ENCODE data around the gene SLC9A9.

The SLC9A9 gene

DNA sequence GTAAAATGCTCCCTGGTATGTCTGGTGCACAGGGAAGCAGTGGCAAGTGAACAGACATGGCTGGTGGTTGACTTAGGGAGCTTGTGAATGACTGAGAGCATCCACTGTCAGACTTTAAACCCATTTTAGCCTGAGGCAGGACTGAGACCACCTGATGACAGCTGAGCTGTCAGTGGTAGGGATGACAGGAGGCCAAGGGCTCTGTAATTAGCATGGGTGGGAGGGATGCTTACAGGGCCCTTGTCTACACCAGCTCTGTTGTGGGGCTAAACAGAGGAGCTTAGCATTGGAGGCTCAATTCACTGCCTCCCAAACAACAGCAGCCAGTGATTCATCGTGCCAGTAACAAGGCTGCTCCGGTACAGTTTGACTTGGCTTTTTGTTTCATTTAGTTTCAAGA is 559.3 kb downstream of the SLC9A9 start:
- H2BK12ac ChIP-seq (ENCODE audit: low read length): no peak overlapping the region
- H3K18ac ChIP-seq (ENCODE audit: low read length): no peak overlapping the region
- H3K4me2 ChIP-seq (ENCODE audit: low read length): no peak overlapping the region
- H3K27ac ChIP-seq (ENCODE audit: low read depth, low read length): no peak overlapping the region
- H3K79me1 ChIP-seq (ENCODE audit: low read length): no peaks in the 10 kb centered on the region
- H3K4ac ChIP-seq (ENCODE audit: low read depth, low read length): no peak overlapping the region
- H3K27me3 ChIP-seq (ENCODE audit: insufficient read depth, low read length): no peaks in the 10 kb centered on the region
- H3K36me3 ChIP-seq (ENCODE audit: control insufficient read depth in 1 of 2, insufficient read depth in 2 of 2, low read length in 2 of 2): no peaks in the 10 kb centered on the region
- no peak overlapping the region for H3K4me3 ChIP-seq (ENCODE audit: low read depth, low read length)
- H2BK120ac ChIP-seq (ENCODE audit: insufficient read depth, low read length, poor library complexity): no peak overlapping the region
- H3K9ac ChIP-seq (ENCODE audit: low read length): no peak overlapping the region
- H4K91ac ChIP-seq (ENCODE audit: low read depth, low read length): no peak overlapping the region
- no peaks in the 10 kb centered on the region for H3K4me1 ChIP-seq (ENCODE audit: control insufficient read depth in 1 of 2, insufficient read depth in 2 of 2, low read length in 2 of 2)
- no peak overlapping the region for H3K14ac ChIP-seq (ENCODE audit: low read length)
- H2AK5ac ChIP-seq (ENCODE audit: low read length): no peak overlapping the region
- no CpG with 5 or more reads among the region's 2 CpGs for WGBS (ENCODE audit: extremely low coverage, insufficient coverage, insufficient read length)
- H4K12ac ChIP-seq (ENCODE audit: low read depth, low read length): no peak overlapping the region
- no peak overlapping the region for H2AFZ ChIP-seq (ENCODE audit: insufficient read depth, low read length, poor library complexity)
- H2BK5ac ChIP-seq (ENCODE audit: low read depth, low read length, poor library complexity): no peak overlapping the region
- no peaks in the 10 kb centered on the region for H3K9me3 ChIP-seq (ENCODE audit: insufficient read depth, low read depth, low read length)
- no peak overlapping the region for H4K8ac ChIP-seq (ENCODE audit: low read depth, low read length)
- DNase-seq: no peak
- no peak overlapping the region for H3K23ac ChIP-seq (ENCODE audit: low read length)
- H3K79me2 ChIP-seq (ENCODE audit: control insufficient read depth, insufficient read depth, low read length, poor library complexity): no peaks in the 10 kb centered on the region

DNA sequence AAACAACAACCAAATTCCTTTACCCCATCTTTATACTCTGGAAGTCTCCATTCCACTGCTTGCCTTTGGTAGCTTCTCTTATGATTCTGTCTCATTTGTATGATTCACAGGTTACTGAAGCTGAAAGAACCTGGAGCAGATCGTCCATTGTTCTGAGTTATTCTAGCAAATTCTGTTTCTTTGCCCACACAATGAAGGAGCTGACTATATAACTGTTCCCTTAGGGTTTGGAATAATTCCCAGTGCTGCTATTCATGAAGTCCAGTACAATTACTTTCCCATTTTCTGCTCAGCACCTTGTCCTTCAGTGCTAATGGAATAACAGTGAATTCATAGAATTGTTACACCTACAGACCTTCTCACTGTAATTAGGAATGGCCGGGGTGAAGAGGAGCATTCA is 560.9 kb downstream of the SLC9A9 start:
- H3K4me2 ChIP-seq (ENCODE audit: low read length): no peak overlapping the region
- no peak overlapping the region for H3K4ac ChIP-seq (ENCODE audit: low read depth, low read length)
- no peaks in the 10 kb centered on the region for H3K9me3 ChIP-seq (ENCODE audit: insufficient read depth, low read depth, low read length)
- H3K27me3 ChIP-seq (ENCODE audit: insufficient read depth, low read length): no peaks in the 10 kb centered on the region
- no peak overlapping the region for H2AFZ ChIP-seq (ENCODE audit: insufficient read depth, low read length, poor library complexity)
- H2BK120ac ChIP-seq (ENCODE audit: insufficient read depth, low read length, poor library complexity): no peak overlapping the region
- H3K18ac ChIP-seq (ENCODE audit: low read length): no peak overlapping the region
- no peaks in the 10 kb centered on the region for H3K4me1 ChIP-seq (ENCODE audit: control insufficient read depth in 1 of 2, insufficient read depth in 2 of 2, low read length in 2 of 2)
- no peak overlapping the region for H3K14ac ChIP-seq (ENCODE audit: low read length)
- H3K23ac ChIP-seq (ENCODE audit: low read length): no peak overlapping the region
- H4K91ac ChIP-seq (ENCODE audit: low read depth, low read length): no peak overlapping the region
- H3K36me3 ChIP-seq (ENCODE audit: control insufficient read depth in 1 of 2, insufficient read depth in 2 of 2, low read length in 2 of 2): no peaks in the 10 kb centered on the region
- no peak for DNase-seq
- no peaks in the 10 kb centered on the region for H3K79me2 ChIP-seq (ENCODE audit: control insufficient read depth, insufficient read depth, low read length, poor library complexity)
- H4K8ac ChIP-seq (ENCODE audit: low read depth, low read length): no peak overlapping the region
- WGBS (ENCODE audit: extremely low coverage, insufficient coverage, insufficient read length): no CpG with 5 or more reads among the region's 2 CpGs
- no peaks in the 10 kb centered on the region for H3K79me1 ChIP-seq (ENCODE audit: low read length)
- no peak overlapping the region for H2AK5ac ChIP-seq (ENCODE audit: low read length)
- H2BK12ac ChIP-seq (ENCODE audit: low read length): no peak overlapping the region
- no peak overlapping the region for H4K12ac ChIP-seq (ENCODE audit: low read depth, low read length)
- H3K9ac ChIP-seq (ENCODE audit: low read length): no peak overlapping the region
- no peak overlapping the region for H3K4me3 ChIP-seq (ENCODE audit: low read depth, low read length)
- H2BK5ac ChIP-seq (ENCODE audit: low read depth, low read length, poor library complexity): no peak overlapping the region
- H3K27ac ChIP-seq (ENCODE audit: low read depth, low read length): no peak overlapping the region

DNA sequence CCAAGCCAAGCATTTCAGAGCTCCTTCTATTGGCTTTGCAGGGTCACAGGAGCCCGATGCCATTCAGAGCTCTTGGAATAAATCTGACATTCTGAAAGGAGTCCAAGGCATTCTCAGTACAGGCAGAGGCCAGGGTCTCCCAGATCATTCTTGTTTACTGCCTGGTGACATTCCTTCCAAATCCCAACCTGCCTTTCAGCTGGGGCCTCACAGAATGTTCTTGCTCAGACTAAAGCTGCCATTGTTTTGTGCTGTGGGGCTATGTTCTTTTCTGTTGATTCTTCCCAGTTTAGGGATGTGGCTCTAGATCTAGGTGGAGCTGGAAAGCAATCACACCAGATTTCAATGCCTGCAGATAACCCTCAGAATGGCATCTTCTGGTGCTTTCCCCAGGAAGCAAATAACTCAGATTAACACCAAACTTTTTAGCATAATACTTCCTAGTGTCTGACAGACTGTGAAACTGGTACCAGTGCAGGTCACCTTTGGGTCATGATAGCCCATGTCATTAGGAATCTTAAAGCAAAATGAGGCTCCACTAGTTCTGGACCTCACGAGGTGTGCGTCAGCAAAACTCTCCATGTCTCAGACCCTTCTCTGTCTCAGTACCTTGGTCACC is 561.8 kb downstream of the SLC9A9 start:
- H2BK5ac ChIP-seq (ENCODE audit: low read depth, low read length, poor library complexity): no peak overlapping the region
- H3K79me1 ChIP-seq (ENCODE audit: low read length): no peaks in the 10 kb centered on the region
- H2AFZ ChIP-seq (ENCODE audit: insufficient read depth, low read length, poor library complexity): no peak overlapping the region
- H3K9ac ChIP-seq (ENCODE audit: low read length): no peak overlapping the region
- no peaks in the 10 kb centered on the region for H3K36me3 ChIP-seq (ENCODE audit: control insufficient read depth in 1 of 2, insufficient read depth in 2 of 2, low read length in 2 of 2)
- H3K4me3 ChIP-seq (ENCODE audit: low read depth, low read length): no peak overlapping the region
- H3K4me2 ChIP-seq (ENCODE audit: low read length): no peak overlapping the region
- H4K12ac ChIP-seq (ENCODE audit: low read depth, low read length): no peak overlapping the region
- no peak overlapping the region for H3K27ac ChIP-seq (ENCODE audit: low read depth, low read length)
- H2BK120ac ChIP-seq (ENCODE audit: insufficient read depth, low read length, poor library complexity): no peak overlapping the region
- H3K18ac ChIP-seq (ENCODE audit: low read length): no peak overlapping the region
- DNase-seq: no peak
- H3K4me1 ChIP-seq (ENCODE audit: control insufficient read depth in 1 of 2, insufficient read depth in 2 of 2, low read length in 2 of 2): no peaks in the 10 kb centered on the region
- H3K27me3 ChIP-seq (ENCODE audit: insufficient read depth, low read length): no peaks in the 10 kb centered on the region
- no peaks in the 10 kb centered on the region for H3K79me2 ChIP-seq (ENCODE audit: control insufficient read depth, insufficient read depth, low read length, poor library complexity)
- WGBS (ENCODE audit: extremely low coverage, insufficient coverage, insufficient read length): no CpG with 5 or more reads among the region's 3 CpGs
- H4K91ac ChIP-seq (ENCODE audit: low read depth, low read length): no peak overlapping the region
- H3K23ac ChIP-seq (ENCODE audit: low read length): no peak overlapping the region
- no peak overlapping the region for H3K14ac ChIP-seq (ENCODE audit: low read length)
- no peaks in the 10 kb centered on the region for H3K9me3 ChIP-seq (ENCODE audit: insufficient read depth, low read depth, low read length)
- no peak overlapping the region for H2BK12ac ChIP-seq (ENCODE audit: low read length)
- H4K8ac ChIP-seq (ENCODE audit: low read depth, low read length): no peak overlapping the region
- H3K4ac ChIP-seq (ENCODE audit: low read depth, low read length): no peak overlapping the region
- no peak overlapping the region for H2AK5ac ChIP-seq (ENCODE audit: low read length)

DNA sequence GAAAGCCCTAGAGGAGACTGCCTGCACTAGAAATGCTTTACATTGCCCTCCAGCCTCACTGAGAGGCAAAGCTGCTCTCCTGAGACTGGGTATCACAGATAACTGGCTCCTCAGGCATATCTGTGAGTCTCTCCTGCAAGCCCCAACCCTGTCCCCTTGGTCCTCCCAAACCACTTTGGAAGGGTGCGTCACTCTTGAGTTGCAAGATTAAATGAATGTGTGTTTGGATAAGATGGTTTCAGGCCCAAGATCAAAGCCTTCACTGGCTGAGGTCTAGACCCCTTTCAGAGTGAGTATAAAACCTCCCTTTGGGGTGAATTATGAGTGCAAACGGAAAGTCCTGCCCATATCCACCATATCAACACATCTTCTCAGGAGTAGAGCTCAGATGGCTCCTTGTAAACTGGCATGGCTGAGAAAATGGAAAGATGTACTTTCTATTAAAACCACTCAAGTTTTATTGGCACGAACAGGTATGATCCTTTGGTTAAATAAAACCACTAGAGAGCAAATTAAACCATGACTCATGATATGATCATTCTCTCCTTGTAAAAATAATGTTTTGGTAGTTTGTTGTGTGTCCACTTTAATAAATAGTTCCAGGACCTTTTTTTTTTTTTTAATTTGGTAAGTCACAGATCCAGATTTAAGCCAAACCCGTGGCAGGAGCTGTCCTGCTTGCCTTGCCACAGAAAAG is 564.7 kb downstream of the SLC9A9 start:
- no CpG with 5 or more reads among the region's 4 CpGs for WGBS (ENCODE audit: extremely low coverage, insufficient coverage, insufficient read length)

More for the DNA sequence above, 564.7 kb downstream of the SLC9A9 start:
- Histone ChIP-seq H3K27ac (ENCODE audit: low read depth, low read length) (no peak overlapping the region), H2AK5ac (ENCODE audit: low read length) (no peak overlapping the region), H2AFZ (ENCODE audit: insufficient read depth, low read length, poor library complexity) (no peak overlapping the region), H3K27me3 (ENCODE audit: insufficient read depth, low read length) (no peaks in the 10 kb centered on the region), H2BK120ac (ENCODE audit: insufficient read depth, low read length, poor library complexity) (no peak overlapping the region), H4K8ac (ENCODE audit: low read depth, low read length) (no peak overlapping the region), H3K4ac (ENCODE audit: low read depth, low read length) (no peak overlapping the region), H2BK12ac (ENCODE audit: low read length) (no peak overlapping the region), H3K79me1 (ENCODE audit: low read length) (no peaks in the 10 kb centered on the region), H4K91ac (ENCODE audit: low read depth, low read length) (no peak overlapping the region), H3K79me2 (ENCODE audit: control insufficient read depth, insufficient read depth, low read length, poor library complexity) (no peaks in the 10 kb centered on the region), H3K4me2 (ENCODE audit: low read length) (no peak overlapping the region), H2BK5ac (ENCODE audit: low read depth, low read length, poor library complexity) (no peak overlapping the region), H3K9ac (ENCODE audit: low read length) (no peak overlapping the region), H4K12ac (ENCODE audit: low read depth, low read length) (no peak overlapping the region), H3K14ac (ENCODE audit: low read length) (no peak overlapping the region), H3K23ac (ENCODE audit: low read length) (no peak overlapping the region), H3K4me1 (ENCODE audit: control insufficient read depth in 1 of 2, insufficient read depth in 2 of 2, low read length in 2 of 2) (no peaks in the 10 kb centered on the region), H3K18ac (ENCODE audit: low read length) (no peak overlapping the region), H3K36me3 (ENCODE audit: control insufficient read depth in 1 of 2, insufficient read depth in 2 of 2, low read length in 2 of 2) (no peaks in the 10 kb centered on the region), H3K4me3 (ENCODE audit: low read depth, low read length) (no peak overlapping the region), H3K9me3 (ENCODE audit: insufficient read depth, low read depth, low read length) (no peaks in the 10 kb centered on the region)
- no peak for DNase-seq
